ENCODE measurements around the gene CEP57L1. TPM values are rescaled to one million over a fixed set of nuclear protein-coding genes. Genes with fewer than 3 reads are reported as not detected.

The CEP57L1 gene
- total and polyA plus RNA-seq, 2 donors (not counting 1 experiment from before 2014, with no cell fraction given): 3.1 to 8.8 TPM

DNA sequence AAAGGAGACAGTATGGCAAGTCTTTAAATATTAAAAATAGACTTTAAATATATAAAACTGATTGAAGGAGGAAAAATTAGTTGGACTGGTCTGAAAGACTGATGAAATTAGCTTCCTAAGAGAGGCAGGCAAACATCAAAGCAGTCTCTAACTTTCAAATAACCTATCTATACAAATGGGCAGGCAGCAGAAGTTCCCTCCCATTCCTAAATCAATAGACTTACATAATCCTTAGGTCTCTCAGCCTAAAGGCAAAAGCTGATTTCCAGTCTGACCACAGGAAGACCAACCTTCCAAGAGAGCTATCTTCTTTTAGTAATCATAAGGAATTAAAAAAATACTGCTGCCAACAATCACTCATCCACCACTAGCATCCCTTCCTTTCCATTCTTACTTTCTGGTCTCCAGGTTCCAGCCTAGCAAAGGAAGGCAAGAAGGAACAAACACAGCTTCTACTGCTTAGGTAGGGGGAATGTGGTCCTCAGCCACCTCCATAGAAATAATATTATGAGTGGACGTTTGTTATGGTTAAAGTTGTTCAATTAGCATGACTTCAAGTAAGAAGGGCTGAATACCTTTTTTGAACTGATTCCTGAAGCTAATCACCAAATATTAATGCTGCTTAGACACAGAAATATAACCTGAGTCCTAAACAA lies 44.7 kb upstream of the CEP57L1 start:
- H3K4me1 Mint-ChIP-seq: peaks cover 31% of the 10 kb centered on the region
- Histone ChIP-seq H3K4me1 (ENCODE audit: control insufficient read depth in 2 of 2, insufficient read depth in 2 of 2, low read length in 2 of 2) (peaks cover 24 to 32% of the 10 kb centered on the region in 2 donors), H3K27ac (ENCODE audit: low read length in 2 of 2) (no peak overlapping the region), H3K4me3 (ENCODE audit: control extremely low read depth in 1 of 5, extremely low read depth in 1 of 5, insufficient read depth in 1 of 5, low read depth in 2 of 5, low read length in 4 of 5) (no peak overlapping the region), H3K36me3 (replicated peaks in 1 of 2; ENCODE audit: control extremely low read depth in 1 of 2, control insufficient read depth in 1 of 2, extremely low read depth in 1 of 2, insufficient read depth in 2 of 2, low read length in 1 of 2) (no peaks in the 10 kb centered on the region), H3K9ac (ENCODE audit: low read length) (no peak overlapping the region), H4K20me1 (ENCODE audit: control insufficient read depth, insufficient read depth, low read length, poor library complexity, severe bottlenecking) (no peaks in the 10 kb centered on the region), H3K27me3 (replicated peaks in 1 of 4; ENCODE audit: control extremely low read depth in 1 of 4, control insufficient read depth in 3 of 4, insufficient read depth in 4 of 4, low read length in 3 of 4) (no peaks in the 10 kb centered on the region), H3K79me2 (ENCODE audit: control insufficient read depth, insufficient read depth, low read length) (peaks cover 39% of the 10 kb centered on the region), H2AFZ (ENCODE audit: insufficient read depth, low read depth, low read length, poor library complexity, severe bottlenecking) (no peak overlapping the region), H3K9me3 (ENCODE audit: control extremely low read depth in 1 of 3, control insufficient read depth in 2 of 3, insufficient read depth in 1 of 3, low read length in 2 of 3) (peaks cover 0 to 2% (median 0%) of the 10 kb centered on the region in 3 donors), H3K4me2 (replicated peaks; ENCODE audit: low read depth, low read length, poor library complexity, severe bottlenecking) (no peak overlapping the region)
- no peak overlapping the region for H3K27ac Mint-ChIP-seq
- intact Hi-C loops (cut with micrococcal nuclease): loop anchor here (5.0 kb wide), 1 partner anchor 38 kb away; no protein-coding TSS in a partner anchor
- WGBS (ENCODE audit: insufficient coverage): no CpG with 5 or more reads among the region's 1 CpG
- CTCF ChIA-PET: interaction anchor here (0.7 to 0.9 kb wide), 2 partner anchors 13 to 227 kb away, joined by 3 to 4 read pairs; no protein-coding TSS in a partner anchor
- no peaks in the 10 kb centered on the region for H3K9me3 Mint-ChIP-seq (ENCODE audit: insufficient read depth)
- no peak for DNase-seq
- TF ChIP-seq, protein P1, sequence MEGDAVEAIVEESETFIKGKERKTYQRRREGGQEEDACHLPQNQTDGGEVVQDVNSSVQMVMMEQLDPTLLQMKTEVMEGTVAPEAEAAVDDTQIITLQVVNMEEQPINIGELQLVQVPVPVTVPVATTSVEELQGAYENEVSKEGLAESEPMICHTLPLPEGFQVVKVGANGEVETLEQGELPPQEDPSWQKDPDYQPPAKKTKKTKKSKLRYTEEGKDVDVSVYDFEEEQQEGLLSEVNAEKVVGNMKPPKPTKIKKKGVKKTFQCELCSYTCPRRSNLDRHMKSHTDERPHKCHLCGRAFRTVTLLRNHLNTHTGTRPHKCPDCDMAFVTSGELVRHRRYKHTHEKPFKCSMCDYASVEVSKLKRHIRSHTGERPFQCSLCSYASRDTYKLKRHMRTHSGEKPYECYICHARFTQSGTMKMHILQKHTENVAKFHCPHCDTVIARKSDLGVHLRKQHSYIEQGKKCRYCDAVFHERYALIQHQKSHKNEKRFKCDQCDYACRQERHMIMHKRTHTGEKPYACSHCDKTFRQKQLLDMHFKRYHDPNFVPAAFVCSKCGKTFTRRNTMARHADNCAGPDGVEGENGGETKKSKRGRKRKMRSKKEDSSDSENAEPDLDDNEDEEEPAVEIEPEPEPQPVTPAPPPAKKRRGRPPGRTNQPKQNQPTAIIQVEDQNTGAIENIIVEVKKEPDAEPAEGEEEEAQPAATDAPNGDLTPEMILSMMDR (IDR thresholded peaks at IDR 0.05): no peak
- no peak for TF ChIP-seq EZH2 (IDR thresholded peaks at IDR 0.05; ENCODE audit: borderline replicate concordance, insufficient read depth, low read depth, low read length, poor library complexity, severe bottlenecking)
- no peak overlapping the region for H3K4me3 Mint-ChIP-seq
- POLR2A ChIA-PET: interaction anchor here (0.6 kb wide), 1 partner anchor 43 kb away, joined by 3 read pairs; no protein-coding TSS in a partner anchor
- ATAC-seq (ENCODE audit: low read depth): no peak
- H3K27me3 Mint-ChIP-seq: no peaks in the 10 kb centered on the region

Data from B cell (primary cell).